ENCODE results near the gene GPC6.

Gene GPC6

GRCh38 chr13:94170145-94170571 is 943.6 kb downstream of the GPC6 start:
- no peak for DNase-seq (ENCODE audit: low spot score)

GRCh38 chr13:94172416-94172815 is 945.8 kb downstream of the GPC6 start:
- no peak for DNase-seq (ENCODE audit: low spot score)

- DNase-seq (ENCODE audit: low spot score): no peak
These were observed 946.8 kb downstream of the GPC6 start for GRCh38 chr13:94173312-94173854.

- DNase-seq (ENCODE audit: low spot score): no peak
These were observed 947.4 kb downstream of the GPC6 start for GRCh38 chr13:94174009-94174408.

GRCh38 chr13:94175076-94175475 is 948.5 kb downstream of the GPC6 start:
- no peak for DNase-seq (ENCODE audit: low spot score)

- no peak for DNase-seq (ENCODE audit: low spot score)
These were observed 950.0 kb downstream of the GPC6 start for GRCh38 chr13:94176561-94176960.

- DNase-seq (ENCODE audit: low spot score): no peak
These were observed 950.4 kb downstream of the GPC6 start for GRCh38 chr13:94177041-94177440.

GRCh38 chr13:94178625-94179244 is 952.1 kb downstream of the GPC6 start:
- no peak for DNase-seq (ENCODE audit: low spot score)

- DNase-seq (ENCODE audit: low spot score): no peak
These were observed 955.0 kb downstream of the GPC6 start for GRCh38 chr13:94181461-94182107.

GRCh38 chr13:94182185-94182761 is 955.7 kb downstream of the GPC6 start:
- no peak for DNase-seq (ENCODE audit: low spot score)

GRCh38 chr13:94186470-94186869 is 959.9 kb downstream of the GPC6 start:
- no peak for DNase-seq (ENCODE audit: low spot score)

- no peak for DNase-seq (ENCODE audit: low spot score)
These were observed 961.7 kb downstream of the GPC6 start for GRCh38 chr13:94188201-94188854.

GRCh38 chr13:94192431-94192975 is 965.9 kb downstream of the GPC6 start:
- peak; percentile 6 for DNase-seq (ENCODE audit: low spot score)

- no peak for DNase-seq (ENCODE audit: low spot score)
These were observed 969.1 kb downstream of the GPC6 start for GRCh38 chr13:94195715-94196114.

- no peak for DNase-seq (ENCODE audit: low spot score)
These were observed 969.8 kb downstream of the GPC6 start for GRCh38 chr13:94196413-94196812.

GRCh38 chr13:94198681-94199080 is 972.1 kb downstream of the GPC6 start:
- DNase-seq (ENCODE audit: low spot score): no peak

- DNase-seq (ENCODE audit: low spot score): no peak
These were observed 972.5 kb downstream of the GPC6 start for GRCh38 chr13:94199135-94199534.

GRCh38 chr13:94201022-94201421 is 974.4 kb downstream of the GPC6 start:
- DNase-seq (ENCODE audit: low spot score): no peak

- no peak for DNase-seq (ENCODE audit: low spot score)
These were observed 977.6 kb downstream of the GPC6 start for GRCh38 chr13:94204163-94204562.

GRCh38 chr13:94204946-94205345 is 978.3 kb downstream of the GPC6 start:
- DNase-seq (ENCODE audit: low spot score): no peak

GRCh38 chr13:94205896-94206295 is 979.3 kb downstream of the GPC6 start:
- no peak for DNase-seq (ENCODE audit: low spot score)

GRCh38 chr13:94209117-94209516 is 982.5 kb downstream of the GPC6 start:
- no peak for DNase-seq (ENCODE audit: low spot score)

Data from kidney capillary endothelial cell (primary cell).